ENCODE measurements around the gene EMC1.
"Not testable (repeated sequence)": the region's sequence is repeated elsewhere in the genome, so short reads cannot be mapped to it uniquely, and the experiment has no call there.

Gene EMC1

DNA sequence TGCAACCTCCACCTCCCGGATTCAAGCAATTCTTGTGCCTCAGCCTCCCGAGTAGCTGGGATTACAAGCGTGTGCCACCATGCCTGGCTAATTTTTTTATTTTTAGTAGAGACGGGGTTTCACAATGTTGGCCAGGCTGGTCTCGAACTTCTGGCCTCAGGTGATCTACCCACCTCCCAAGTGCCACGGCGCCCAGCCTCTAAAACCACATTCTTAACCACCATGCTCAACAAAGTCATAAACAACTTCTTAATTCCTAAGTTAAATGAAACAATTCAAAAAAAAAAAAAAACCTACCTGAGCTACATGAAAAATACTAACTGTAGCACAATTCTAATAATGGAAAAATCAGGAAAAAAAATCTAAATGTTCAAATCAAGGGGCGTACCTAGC, 71.1 kb downstream of the EMC1 start:
- H3K4me1 ChIP-seq (ENCODE audit: control insufficient read depth, insufficient read depth, low read length); H3K4me3 ChIP-seq (ENCODE audit: low read length); H3K27me3 ChIP-seq (replicated peaks; ENCODE audit: control insufficient read depth, insufficient read depth, low read length); H3K9ac ChIP-seq (ENCODE audit: low read length); DNase-seq (ENCODE audit: low read depth); H3K9me3 ChIP-seq (ENCODE audit: control insufficient read depth, low read length): not testable (repeated sequence)
- H3K36me3 ChIP-seq (ENCODE audit: control insufficient read depth, insufficient read depth, low read length, severe bottlenecking): peaks cover 95% of the 10 kb centered on the region

GRCh38 chr1:19179597-19180264, 71.6 kb downstream of the EMC1 start:
- Histone ChIP-seq H3K9ac (ENCODE audit: low read length) (no peak overlapping the region), H3K36me3 (ENCODE audit: control insufficient read depth, insufficient read depth, low read length, severe bottlenecking) (peaks cover 95% of the 10 kb centered on the region), H3K9me3 (ENCODE audit: control insufficient read depth, low read length) (no peaks in the 10 kb centered on the region), H3K4me1 (ENCODE audit: control insufficient read depth, insufficient read depth, low read length) (no peaks in the 10 kb centered on the region), H3K4me3 (ENCODE audit: low read length) (no peak overlapping the region), H3K27me3 (replicated peaks; ENCODE audit: control insufficient read depth, insufficient read depth, low read length) (no peaks in the 10 kb centered on the region)
- peak; percentile 33 for DNase-seq (ENCODE audit: low read depth)

GRCh38 chr1:19178734-19179398, 72.5 kb downstream of the EMC1 start:
- no peaks in the 10 kb centered on the region for H3K9me3 ChIP-seq (ENCODE audit: control insufficient read depth, low read length)
- H3K4me1 ChIP-seq (ENCODE audit: control insufficient read depth, insufficient read depth, low read length): no peaks in the 10 kb centered on the region
- DNase-seq (ENCODE audit: low read depth): no peak
- H3K36me3 ChIP-seq (ENCODE audit: control insufficient read depth, insufficient read depth, low read length, severe bottlenecking): peaks cover 95% of the 10 kb centered on the region
- no peak overlapping the region for H3K9ac ChIP-seq (ENCODE audit: low read length)
- no peaks in the 10 kb centered on the region for H3K27me3 ChIP-seq (replicated peaks; ENCODE audit: control insufficient read depth, insufficient read depth, low read length)
- H3K4me3 ChIP-seq (ENCODE audit: low read length): no peak overlapping the region

DNA sequence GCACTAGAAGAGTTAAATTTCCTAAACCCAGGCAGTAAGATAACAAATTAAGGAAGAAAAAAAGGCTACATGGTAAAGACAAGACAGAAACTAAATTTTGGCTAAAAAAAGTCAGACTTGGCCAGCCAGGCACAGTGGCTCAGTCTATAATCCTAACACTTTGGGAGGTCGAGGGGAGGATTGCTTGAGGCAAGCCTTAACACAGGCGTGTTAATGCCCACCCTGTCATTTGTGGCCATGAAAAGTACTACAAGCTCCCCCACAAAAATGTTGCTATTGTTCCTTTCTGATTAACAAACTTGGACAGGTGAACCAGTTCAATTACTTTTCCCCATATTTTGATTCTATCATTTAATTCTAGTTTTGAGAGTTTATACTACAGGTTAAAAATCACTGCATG, 73.5 kb downstream of the EMC1 start:
- no peak for DNase-seq (ENCODE audit: low read depth)
- H3K36me3 ChIP-seq (ENCODE audit: control insufficient read depth, insufficient read depth, low read length, severe bottlenecking): peaks cover 96% of the 10 kb centered on the region

DNA sequence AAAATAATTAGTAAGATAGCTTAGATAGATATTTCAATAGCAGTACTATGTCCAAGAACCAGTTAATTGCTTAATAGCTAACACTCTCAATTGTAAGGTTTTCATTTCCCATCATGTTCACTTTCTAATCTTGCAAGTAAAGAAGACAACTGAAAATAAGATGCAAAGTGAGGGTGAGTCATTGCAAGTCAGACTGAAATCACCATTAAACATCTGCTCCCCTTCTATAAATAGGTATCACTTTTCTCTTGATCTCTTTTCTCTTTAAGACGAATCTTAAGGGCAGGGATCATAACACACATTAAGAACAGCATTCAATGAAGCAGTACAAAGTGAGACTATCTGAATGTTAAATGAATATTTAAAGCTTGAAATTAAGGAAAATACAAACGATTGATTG, 81.7 kb downstream of the EMC1 start:
- DNase-seq (ENCODE audit: low read depth): peak; percentile 34
- no peak overlapping the region for H3K9ac ChIP-seq (ENCODE audit: low read length)
- peaks cover 5% of the 10 kb centered on the region for H3K4me1 ChIP-seq (ENCODE audit: control insufficient read depth, insufficient read depth, low read length)
- H3K36me3 ChIP-seq (ENCODE audit: control insufficient read depth, insufficient read depth, low read length, severe bottlenecking): peaks cover 98% of the 10 kb centered on the region
- no peak overlapping the region for H3K4me3 ChIP-seq (ENCODE audit: low read length)
- no peaks in the 10 kb centered on the region for H3K9me3 ChIP-seq (ENCODE audit: control insufficient read depth, low read length)
- no peaks in the 10 kb centered on the region for H3K27me3 ChIP-seq (replicated peaks; ENCODE audit: control insufficient read depth, insufficient read depth, low read length)

More for the DNA sequence above, 73.5 kb downstream of the EMC1 start:
- H3K27me3 ChIP-seq (replicated peaks; ENCODE audit: control insufficient read depth, insufficient read depth, low read length): no peaks in the 10 kb centered on the region
- H3K9ac ChIP-seq (ENCODE audit: low read length): no peak overlapping the region
- no peaks in the 10 kb centered on the region for H3K9me3 ChIP-seq (ENCODE audit: control insufficient read depth, low read length)
- no peak overlapping the region for H3K4me3 ChIP-seq (ENCODE audit: low read length)
- H3K4me1 ChIP-seq (ENCODE audit: control insufficient read depth, insufficient read depth, low read length): no peaks in the 10 kb centered on the region

- peaks cover 97% of the 10 kb centered on the region for H3K36me3 ChIP-seq (ENCODE audit: control insufficient read depth, insufficient read depth, low read length, severe bottlenecking)
- peaks cover 21% of the 10 kb centered on the region for H3K4me1 ChIP-seq (ENCODE audit: control insufficient read depth, insufficient read depth, low read length)
- no peak overlapping the region for H3K9ac ChIP-seq (ENCODE audit: low read length)
- no peaks in the 10 kb centered on the region for H3K9me3 ChIP-seq (ENCODE audit: control insufficient read depth, low read length)
- no peak for DNase-seq (ENCODE audit: low read depth)
- H3K4me3 ChIP-seq (ENCODE audit: low read length): no peak overlapping the region
- H3K27me3 ChIP-seq (replicated peaks; ENCODE audit: control insufficient read depth, insufficient read depth, low read length): no peaks in the 10 kb centered on the region
These were observed 84.2 kb downstream of the EMC1 start for GRCh38 chr1:19167140-19167539.

- no peaks in the 10 kb centered on the region for H3K27me3 ChIP-seq (replicated peaks; ENCODE audit: control insufficient read depth, insufficient read depth, low read length)
- H3K4me3 ChIP-seq (ENCODE audit: low read length): no peak overlapping the region
- H3K4me1 ChIP-seq (ENCODE audit: control insufficient read depth, insufficient read depth, low read length): peaks cover 21% of the 10 kb centered on the region
- H3K9ac ChIP-seq (ENCODE audit: low read length): peak overlapping the region; percentile 15
- peaks cover 98% of the 10 kb centered on the region for H3K36me3 ChIP-seq (ENCODE audit: control insufficient read depth, insufficient read depth, low read length, severe bottlenecking)
- no peaks in the 10 kb centered on the region for H3K9me3 ChIP-seq (ENCODE audit: control insufficient read depth, low read length)
- no peak for DNase-seq (ENCODE audit: low read depth)
These were observed 85.3 kb downstream of the EMC1 start for GRCh38 chr1:19166066-19166465.
